ENCODE measurements around the gene PDE10A. TPM values are rescaled to one million over a fixed set of nuclear protein-coding genes. Genes with fewer than 3 reads are reported as not detected.

Gene PDE10A
- total RNA-seq, 1 experiment from 2014 or later: 0.31 TPM

DNA sequence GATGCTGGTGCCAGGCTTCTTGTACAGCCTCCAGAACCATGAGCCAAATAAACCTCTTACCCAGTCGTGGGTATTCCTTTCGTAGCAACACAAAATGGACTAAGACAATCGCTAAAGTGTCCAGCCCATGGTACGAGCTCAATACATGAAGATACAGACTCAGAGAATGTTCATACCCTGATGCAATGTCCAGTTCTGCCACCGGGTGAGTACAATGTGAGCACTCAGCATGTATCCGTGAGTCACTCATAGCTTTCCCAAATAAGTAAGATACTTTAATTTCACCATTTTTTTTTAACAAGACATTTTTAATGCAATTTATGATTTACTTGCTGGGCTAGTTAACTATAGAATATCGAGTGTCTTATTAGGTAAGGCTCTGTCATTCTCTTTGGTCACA is 26.7 kb upstream of the PDE10A start:
- H2AFZ ChIP-seq (ENCODE audit: low read length): no peak overlapping the region
- no peak overlapping the region for H3K18ac ChIP-seq (ENCODE audit: insufficient read length, low read depth, low read length)
- H3K56ac ChIP-seq (ENCODE audit: insufficient read length, low read depth, low read length): no peak overlapping the region
- no peak overlapping the region for H3K23ac ChIP-seq (ENCODE audit: insufficient read length, low read depth, low read length)
- H3K23me2 ChIP-seq (ENCODE audit: insufficient read length, low read depth, low read length, poor library complexity, severe bottlenecking): no peaks in the 10 kb centered on the region
- H3K4ac ChIP-seq (ENCODE audit: low read depth, low read length): no peak overlapping the region
- H3K4me2 ChIP-seq (ENCODE audit: insufficient read depth, insufficient read length, low read length): no peak overlapping the region
- no peak overlapping the region for H4K5ac ChIP-seq (ENCODE audit: insufficient read length, low read depth, low read length)
- no peak for DNase-seq
- no CpG with 5 or more reads among the region's 7 CpGs for WGBS (ENCODE audit: extremely low coverage, insufficient read length, low lambda C conversion rate)
- H2BK120ac ChIP-seq (ENCODE audit: low read depth, low read length, poor library complexity, severe bottlenecking): no peak overlapping the region
- 0 out of 2 replicates have a peak, but pooled peaks cover 2% of the 10 kb centered on the region for H3K27me3 ChIP-seq (ENCODE audit: insufficient read depth, low read length)
- peak; percentile 14; the same call in 1 of the 3 replicates for TF ChIP-seq CTCF (conservative IDR thresholded peaks at IDR 0.05)
- Mint-ChIP-seq H3K27me3 (ENCODE audit: low read depth) (peaks cover 3% of the 10 kb centered on the region), H3K4me1 (peaks cover 10% of the 10 kb centered on the region in 2 experiments; a peak in 3 of 4 replicates), H3K9me3 (no peaks in the 10 kb centered on the region; a peak in 1 of 5 replicates), H3K27ac (no peak overlapping the region), H3K4me3 (no peak overlapping the region), H3K36me3 (ENCODE audit: insufficient read depth in 1 of 3, low read depth in 3 of 3) (no peaks in the 10 kb centered on the region)
- H3K4me1 ChIP-seq (ENCODE audit: insufficient read depth, low read length): no peaks in the 10 kb centered on the region
- no peak overlapping the region for H2AK5ac ChIP-seq (ENCODE audit: insufficient read length, low read length)
- no peak overlapping the region for H3K14ac ChIP-seq (ENCODE audit: insufficient read depth, low read length)
- no peak overlapping the region for H4K8ac ChIP-seq (replicated peaks; ENCODE audit: insufficient read length, low read depth, low read length)
- H4K20me1 ChIP-seq (ENCODE audit: control insufficient read depth, insufficient read depth, insufficient read length): no peaks in the 10 kb centered on the region
- no peak overlapping the region for H2BK15ac ChIP-seq (ENCODE audit: low read depth, low read length)
- no peak overlapping the region for H4K91ac ChIP-seq (ENCODE audit: insufficient read length, low read depth, low read length)
- no peaks in the 10 kb centered on the region for H3K9me3 ChIP-seq (ENCODE audit: control insufficient read depth, low read depth, low read length)
- no peak overlapping the region for H3K9ac ChIP-seq (ENCODE audit: extremely low read depth, insufficient read length, low read length)
- H2BK12ac ChIP-seq (ENCODE audit: insufficient read length, low read depth, low read length): no peak overlapping the region
- H3K79me2 ChIP-seq (ENCODE audit: insufficient read depth, low read length): no peaks in the 10 kb centered on the region
- H3K27ac ChIP-seq (ENCODE audit: insufficient read length, low read depth, low read length): no peak overlapping the region
- H2BK5ac ChIP-seq (ENCODE audit: insufficient read length, low read length): no peak overlapping the region
- no peak overlapping the region for H3T11ph ChIP-seq (ENCODE audit: low read length)
- no peak overlapping the region for H2BK20ac ChIP-seq (ENCODE audit: low read depth, low read length, poor library complexity, severe bottlenecking)
- no peaks in the 10 kb centered on the region for H3K79me1 ChIP-seq (ENCODE audit: insufficient read depth, low read depth, low read length, poor library complexity, severe bottlenecking)

All from H9 (cell line).